ENCODE results near the gene RAF1. TPM values are rescaled to one million over a fixed set of nuclear protein-coding genes. Genes with fewer than 3 reads are reported as not detected.

RAF1 gene
- total and polyA plus RNA-seq, 2 of the 13 experiments (the other 11 are each of a cell fraction or from before 2014, with no cell fraction given), result 72.2 to 91.4 TPM

DNA sequence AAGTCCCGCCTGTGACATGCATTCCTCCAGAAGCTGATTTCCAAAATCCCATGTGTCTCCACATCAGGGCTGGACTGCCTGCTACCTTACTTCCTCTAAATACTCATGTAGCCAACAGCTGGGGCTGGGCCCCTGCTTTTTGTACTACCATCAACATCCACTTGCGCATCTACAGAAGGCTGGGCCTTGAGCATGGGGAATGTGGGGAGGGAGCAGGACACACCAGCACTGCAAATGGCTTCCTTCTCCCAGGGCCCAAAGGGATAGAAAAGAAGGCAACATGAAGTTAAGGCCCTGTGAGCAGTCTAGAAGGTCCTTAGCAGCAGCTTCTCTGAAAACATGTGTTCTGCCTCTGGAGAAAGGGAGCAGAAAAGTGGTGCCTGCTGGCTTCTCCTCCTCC is 79.8 kb downstream of the RAF1 start:
- Histone ChIP-seq H4K20me1 (ENCODE audit: insufficient read depth, low read length) (0 out of 2 replicates have a peak, but pooled peaks cover 7% of the 10 kb centered on the region), H3K36me3 (replicated peaks in 1 of 2; ENCODE audit: control insufficient read depth in 1 of 2, insufficient read depth in 2 of 2, low read length in 2 of 2) (peaks cover 45 to 87% of the 10 kb centered on the region in 2 experiments), H3K9ac (ENCODE audit: insufficient read depth, low read depth, low read length) (no peak overlapping the region), H3K9me3 (ENCODE audit: low read length) (no peaks in the 10 kb centered on the region), H3K4me1 (ENCODE audit: insufficient read depth, low read length) (no peaks in the 10 kb centered on the region), H2AFZ (ENCODE audit: low read length) (no peak overlapping the region), H3K4me2 (ENCODE audit: low read depth, low read length) (no peak overlapping the region), H3K27me3 (ENCODE audit: control insufficient read depth in 1 of 2, insufficient read depth in 2 of 2, low read length in 2 of 2) (no peaks in the 10 kb centered on the region), H3K79me2 (ENCODE audit: insufficient read depth, low read length) (no peaks in the 10 kb centered on the region), H3K4me3 (replicated peaks in 1 of 3; ENCODE audit: insufficient read depth in 1 of 3, low read depth in 2 of 3, low read length in 3 of 3) (no peak overlapping the region), H3K27ac (ENCODE audit: extremely low read length, insufficient read depth, low read length) (no peak overlapping the region)
- FAIRE-seq, result no peak
- TF ChIP-seq RBM22 (optimal IDR thresholded peaks at IDR 0.05; ENCODE audit: low read length), result peak; percentile 96
- TF ChIP-seq, protein P1, sequence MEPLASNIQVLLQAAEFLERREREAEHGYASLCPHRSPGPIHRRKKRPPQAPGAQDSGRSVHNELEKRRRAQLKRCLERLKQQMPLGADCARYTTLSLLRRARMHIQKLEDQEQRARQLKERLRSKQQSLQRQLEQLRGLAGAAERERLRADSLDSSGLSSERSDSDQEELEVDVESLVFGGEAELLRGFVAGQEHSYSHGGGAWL (CRISPR knock-in tag; IDR thresholded peaks at IDR 0.05), result no peak
- no TSS peak for BruUV-seq (replicated peaks)
- ATAC-seq, result peak; percentile 3
- 100% methylated on average over 2 of the region's 2 CpGs for WGBS (ENCODE audit: low lambda C conversion rate)
- POLR2A ChIA-PET, result no interaction called here
- CTCF ChIA-PET (ENCODE audit: low intra/inter-chr PET ratio, low total read pairs), result no interaction called here
- intact Hi-C loops (cut with micrococcal nuclease; ENCODE audit: unreplicated experiment), result no loop called here
- DNase-seq (ENCODE audit: low spot score), result no peak
- in situ Hi-C loops (cut with HindIII; ENCODE audit: extremely low pct_ligation_motif_present, low pct_unique_long_range_greater_than_20kb), result no loop called here

DNA sequence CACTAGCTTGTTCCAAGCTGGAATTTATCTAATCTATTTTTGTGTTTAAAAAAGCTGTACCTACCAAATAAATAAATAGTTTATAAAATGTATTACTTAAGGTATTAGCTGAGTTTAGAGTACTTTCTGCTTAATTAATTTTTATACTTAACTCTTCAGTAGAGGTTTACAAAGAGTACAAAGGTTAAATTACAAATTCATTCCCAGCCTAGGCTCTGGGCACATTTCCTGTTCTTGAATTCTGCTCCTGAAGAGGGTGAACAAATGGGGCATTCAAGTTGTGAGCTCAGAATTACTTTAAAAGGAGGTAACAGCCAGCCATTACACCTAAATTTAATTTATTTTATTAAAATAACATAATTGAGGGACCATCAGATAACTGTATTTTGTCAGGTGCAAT is 80.6 kb downstream of the RAF1 start:
- Histone ChIP-seq H3K4me2 (ENCODE audit: low read depth, low read length) (no peak overlapping the region), H2AFZ (ENCODE audit: low read length) (no peak overlapping the region), H3K4me3 (replicated peaks in 1 of 3; ENCODE audit: insufficient read depth in 1 of 3, low read depth in 2 of 3, low read length in 3 of 3) (no peak overlapping the region), H3K4me1 (ENCODE audit: insufficient read depth, low read length) (no peaks in the 10 kb centered on the region), H3K27ac (ENCODE audit: extremely low read length, insufficient read depth, low read length) (no peak overlapping the region), H3K36me3 (replicated peaks in 1 of 2; ENCODE audit: control insufficient read depth in 1 of 2, insufficient read depth in 2 of 2, low read length in 2 of 2) (peaks cover 44 to 87% of the 10 kb centered on the region in 2 experiments), H3K79me2 (ENCODE audit: insufficient read depth, low read length) (no peaks in the 10 kb centered on the region), H3K9ac (ENCODE audit: insufficient read depth, low read depth, low read length) (no peak overlapping the region), H4K20me1 (ENCODE audit: insufficient read depth, low read length) (0 out of 2 replicates have a peak, but pooled peaks cover 7% of the 10 kb centered on the region), H3K27me3 (ENCODE audit: control insufficient read depth in 1 of 2, insufficient read depth in 2 of 2, low read length in 2 of 2) (no peaks in the 10 kb centered on the region), H3K9me3 (ENCODE audit: low read length) (no peaks in the 10 kb centered on the region)
- in situ Hi-C loops (cut with HindIII; ENCODE audit: extremely low pct_ligation_motif_present, low pct_unique_long_range_greater_than_20kb), result no loop called here
- POLR2A ChIA-PET, result interaction anchor here (0.6 kb wide), 1 partner anchor 16 kb away, joined by 3 read pairs; no protein-coding TSS in a partner anchor
- no TSS peak for BruUV-seq (replicated peaks)
- intact Hi-C loops (cut with micrococcal nuclease; ENCODE audit: unreplicated experiment), result no loop called here
- DNase-seq (ENCODE audit: low spot score) (no peak), ATAC-seq (no peak), FAIRE-seq (no peak)
- CTCF ChIA-PET (ENCODE audit: low intra/inter-chr PET ratio, low total read pairs), result no interaction called here
- TF ChIP-seq ZNF274 (CRISPR knock-in tag; IDR thresholded peaks at IDR 0.05) (no peak), ZFP90 (CRISPR knock-in tag; IDR thresholded peaks at IDR 0.05; ENCODE audit: borderline replicate concordance) (no peak), KDM6A (CRISPR knock-in tag; IDR thresholded peaks at IDR 0.05; ENCODE audit: low read depth) (no peak), ZFAT (CRISPR knock-in tag; conservative IDR thresholded peaks at IDR 0.05) (no peak), ZNF569 (CRISPR knock-in tag; IDR thresholded peaks at IDR 0.05; ENCODE audit: borderline replicate concordance) (no peak)
- TF ChIP-seq, protein P2, sequence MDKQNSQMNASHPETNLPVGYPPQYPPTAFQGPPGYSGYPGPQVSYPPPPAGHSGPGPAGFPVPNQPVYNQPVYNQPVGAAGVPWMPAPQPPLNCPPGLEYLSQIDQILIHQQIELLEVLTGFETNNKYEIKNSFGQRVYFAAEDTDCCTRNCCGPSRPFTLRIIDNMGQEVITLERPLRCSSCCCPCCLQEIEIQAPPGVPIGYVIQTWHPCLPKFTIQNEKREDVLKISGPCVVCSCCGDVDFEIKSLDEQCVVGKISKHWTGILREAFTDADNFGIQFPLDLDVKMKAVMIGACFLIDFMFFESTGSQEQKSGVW (CRISPR knock-in tag; IDR thresholded peaks at IDR 0.05; ENCODE audit: borderline replicate concordance), result no peak
- TF ChIP-seq, protein P3, sequence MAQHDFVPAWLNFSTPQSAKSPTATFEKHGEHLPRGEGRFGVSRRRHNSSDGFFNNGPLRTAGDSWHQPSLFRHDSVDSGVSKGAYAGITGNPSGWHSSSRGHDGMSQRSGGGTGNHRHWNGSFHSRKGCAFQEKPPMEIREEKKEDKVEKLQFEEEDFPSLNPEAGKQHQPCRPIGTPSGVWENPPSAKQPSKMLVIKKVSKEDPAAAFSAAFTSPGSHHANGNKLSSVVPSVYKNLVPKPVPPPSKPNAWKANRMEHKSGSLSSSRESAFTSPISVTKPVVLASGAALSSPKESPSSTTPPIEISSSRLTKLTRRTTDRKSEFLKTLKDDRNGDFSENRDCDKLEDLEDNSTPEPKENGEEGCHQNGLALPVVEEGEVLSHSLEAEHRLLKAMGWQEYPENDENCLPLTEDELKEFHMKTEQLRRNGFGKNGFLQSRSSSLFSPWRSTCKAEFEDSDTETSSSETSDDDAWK (CRISPR knock-in tag; IDR thresholded peaks at IDR 0.05), result no peak
- TF ChIP-seq, protein P4, sequence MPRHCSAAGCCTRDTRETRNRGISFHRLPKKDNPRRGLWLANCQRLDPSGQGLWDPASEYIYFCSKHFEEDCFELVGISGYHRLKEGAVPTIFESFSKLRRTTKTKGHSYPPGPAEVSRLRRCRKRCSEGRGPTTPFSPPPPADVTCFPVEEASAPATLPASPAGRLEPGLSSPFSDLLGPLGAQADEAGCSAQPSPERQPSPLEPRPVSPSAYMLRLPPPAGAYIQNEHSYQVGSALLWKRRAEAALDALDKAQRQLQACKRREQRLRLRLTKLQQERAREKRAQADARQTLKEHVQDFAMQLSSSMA (CRISPR knock-in tag; IDR thresholded peaks at IDR 0.05), result no peak
- TF ChIP-seq, protein P5, sequence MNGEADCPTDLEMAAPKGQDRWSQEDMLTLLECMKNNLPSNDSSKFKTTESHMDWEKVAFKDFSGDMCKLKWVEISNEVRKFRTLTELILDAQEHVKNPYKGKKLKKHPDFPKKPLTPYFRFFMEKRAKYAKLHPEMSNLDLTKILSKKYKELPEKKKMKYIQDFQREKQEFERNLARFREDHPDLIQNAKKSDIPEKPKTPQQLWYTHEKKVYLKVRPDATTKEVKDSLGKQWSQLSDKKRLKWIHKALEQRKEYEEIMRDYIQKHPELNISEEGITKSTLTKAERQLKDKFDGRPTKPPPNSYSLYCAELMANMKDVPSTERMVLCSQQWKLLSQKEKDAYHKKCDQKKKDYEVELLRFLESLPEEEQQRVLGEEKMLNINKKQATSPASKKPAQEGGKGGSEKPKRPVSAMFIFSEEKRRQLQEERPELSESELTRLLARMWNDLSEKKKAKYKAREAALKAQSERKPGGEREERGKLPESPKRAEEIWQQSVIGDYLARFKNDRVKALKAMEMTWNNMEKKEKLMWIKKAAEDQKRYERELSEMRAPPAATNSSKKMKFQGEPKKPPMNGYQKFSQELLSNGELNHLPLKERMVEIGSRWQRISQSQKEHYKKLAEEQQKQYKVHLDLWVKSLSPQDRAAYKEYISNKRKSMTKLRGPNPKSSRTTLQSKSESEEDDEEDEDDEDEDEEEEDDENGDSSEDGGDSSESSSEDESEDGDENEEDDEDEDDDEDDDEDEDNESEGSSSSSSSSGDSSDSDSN (CRISPR knock-in tag; IDR thresholded peaks at IDR 0.05), result no peak
- TF ChIP-seq, protein P6, sequence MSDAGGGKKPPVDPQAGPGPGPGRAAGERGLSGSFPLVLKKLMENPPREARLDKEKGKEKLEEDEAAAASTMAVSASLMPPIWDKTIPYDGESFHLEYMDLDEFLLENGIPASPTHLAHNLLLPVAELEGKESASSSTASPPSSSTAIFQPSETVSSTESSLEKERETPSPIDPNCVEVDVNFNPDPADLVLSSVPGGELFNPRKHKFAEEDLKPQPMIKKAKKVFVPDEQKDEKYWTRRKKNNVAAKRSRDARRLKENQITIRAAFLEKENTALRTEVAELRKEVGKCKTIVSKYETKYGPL (CRISPR knock-in tag; IDR thresholded peaks at IDR 0.05), result no peak
